K562 (cell line): ENCODE measurements around the gene INTS2. TPM values are rescaled to one million over a fixed set of nuclear protein-coding genes. Genes with fewer than 3 reads are reported as not detected.
A peak's percentile ranks its signal among the peaks of the same experiment; 100 is the strongest.
"Not testable (repeated sequence)": the region's sequence is repeated elsewhere in the genome, so short reads cannot be mapped to it uniquely, and the experiment has no call there.

Source experiments
- ATAC-seq: fragments of 200-7000 bp; cut with Tn5 transposase; 3 replicates; pipeline ENCODE4 v1.9.1; 2020; ENCODE audit warnings: moderate library complexity
- BruUV-seq: library from RNA; stranded (reverse); fragments of 400-500 nt; replicated peaks from 2 replicates; lab custom pipeline; 2021; lab: Mats Ljungman, UMichigan
- CTCF ChIA-PET: fragments of 300-600 bp; formaldehyde crosslinking; extraction: SDS; loops from one replicate; lab custom pipeline; 2021; ENCODE audit warnings: low intra/inter-chr PET ratio; lab: Yijun Ruan, JAX
- POLR2A ChIA-PET: fragments of 300-600, 350-650 bp; sonication (Branson Sonifier 250); formaldehyde crosslinking; extraction: SDS; loops from one replicate; lab custom pipeline; 2021; ENCODE audit warnings: antibody characterized with exemption, inconsistent platforms; lab: Yijun Ruan, JAX
- DNase-seq, 4 experiments: peaks; one replicate each; pipeline versions ENCODE4 v3.0.0 to v3.0.0-alpha.2; 2011 to 2018; ENCODE audit warnings: low spot score in 3 of 4, mixed read lengths in 3 of 4; ENCODE audit errors: extremely low read depth in 1 of 4
- FAIRE-seq: peaks from 2 replicates; lab custom pipeline; 2011; peaks lifted over from hg19 to GRCh38; lab: Jason Lieb, UNC
- H2AFZ ChIP-seq: 2 replicates; pipeline ENCODE4 v1.6.0; 2011; ENCODE audit warnings: low read depth, low read length, control low read depth, inconsistent platforms
- H3K27ac ChIP-seq: fragments of 200-600 bp; 3 replicates; pipeline ENCODE4 v1.8.0; 2011; ENCODE audit warnings: low read depth, mild to moderate bottlenecking, control low read depth, inconsistent platforms, low read length, moderate library complexity, mixed read lengths; ENCODE audit errors: extremely low read depth
- H3K27me3 ChIP-seq, 2 experiments: fragments of 300-600 bp in 1 of 2; 2 replicates in 1 of 2; 3 replicates in 1 of 2; pipeline versions ENCODE4 v1.6.0 to v1.8.0; 2011; ENCODE audit warnings: inconsistent platforms in 2 of 2, low read length in 2 of 2, mild to moderate bottlenecking in 1 of 2, mixed read lengths in 1 of 2, moderate library complexity in 1 of 2; ENCODE audit not compliant: control insufficient read depth in 2 of 2, insufficient read depth in 2 of 2
- H3K36me3 ChIP-seq: fragments of 300-600 bp; 3 replicates; pipeline ENCODE4 v1.8.0; 2011; ENCODE audit warnings: mild to moderate bottlenecking, low read length, inconsistent platforms; ENCODE audit not compliant: control insufficient read depth, insufficient read depth
- H3K4me1 ChIP-seq, 2 experiments: fragments of 200-600 bp in 1 of 2; replicated peaks in 1 of 2; 2 replicates in 1 of 2; 3 replicates in 1 of 2; pipeline versions ENCODE4 v1.5.1 to v1.8.0; 2011; ENCODE audit warnings: inconsistent platforms in 2 of 2, low read length in 2 of 2, mild to moderate bottlenecking in 1 of 2, mixed read lengths in 1 of 2, moderate library complexity in 1 of 2; ENCODE audit not compliant: control insufficient read depth in 2 of 2, insufficient read depth in 2 of 2
- H3K4me2 ChIP-seq: 2 replicates; pipeline ENCODE4 v1.6.1; 2011; ENCODE audit warnings: low read length, control low read depth, inconsistent platforms, mixed read lengths; ENCODE audit not compliant: insufficient read depth
- H3K4me3 ChIP-seq: fragments of 200-600 bp; sonication (generic), shearing (Covaris generic); 2 replicates; pipeline ENCODE4 v1.5.1; 2016; ENCODE audit warnings: control low read depth, inconsistent platforms
- H3K79me2 ChIP-seq: fragments of 200-600 bp; 3 replicates; pipeline ENCODE4 v1.8.0; 2011; ENCODE audit warnings: low read length, inconsistent platforms; ENCODE audit not compliant: control insufficient read depth, insufficient read depth
- H3K9ac ChIP-seq, 2 experiments: 2 replicates each; pipeline versions ENCODE4 v1.6.0 to v1.6.1; 2011; ENCODE audit warnings: low read depth in 2 of 2, low read length in 2 of 2, control low read depth in 1 of 2, inconsistent platforms in 1 of 2, mild to moderate bottlenecking in 1 of 2, mixed read lengths in 1 of 2; ENCODE audit not compliant: insufficient read depth in 1 of 2
- H3K9me1 ChIP-seq: one replicate; pipeline ENCODE4 v1.6.0; 2011; ENCODE audit warnings: inconsistent platforms, mild to moderate bottlenecking, low read length, moderate library complexity; ENCODE audit not compliant: control insufficient read depth, insufficient read depth
- H3K9me3 ChIP-seq: replicated peaks from 2 replicates; pipeline ENCODE4 v1.5.1; 2011; ENCODE audit warnings: low read depth, low read length, inconsistent platforms; ENCODE audit not compliant: control insufficient read depth, insufficient read depth
- H4K20me1 ChIP-seq: replicated peaks from 2 replicates; pipeline ENCODE4 v1.6.1; 2011; ENCODE audit warnings: low read length, inconsistent platforms, mixed read lengths; ENCODE audit not compliant: control insufficient read depth, insufficient read depth
- WGBS: fragments of 100-300 bp; shearing (Covaris generic); methylation state at CpG from one replicate; pipeline ENCODE4 v1.1.6; 2016; ENCODE audit warnings: low coverage, mixed read lengths; ENCODE audit not compliant: insufficient coverage; ENCODE audit errors: missing lambda C conversion rate; 5-methylcytosine and 5-hydroxymethylcytosine counted together
- in situ Hi-C: fragments of 300-500 bp; cut with MboI; formaldehyde crosslinking; loops from 4 replicates; pipeline ENCODE4 v1.15.0; 2018; ENCODE audit warnings: inconsistent platforms, mixed read lengths
- intact Hi-C: fragments of 100-400 bp; cut with micrococcal nuclease; formaldehyde crosslinking; loops from 2 replicates; pipeline ENCODE4 v1.14.2; 2022
- polyA plus RNA-seq, 8 experiments: library from polyadenylated mRNA; depleted of rRNA in 4 of 8; stranded (reverse) in 5 of 8; unstranded in 3 of 8; fragments of >200 nt; fragmentation: Nextera tagmentation in 2 of 8; fragmentation: Illumina TruSeq in 1 of 8; extraction: Ambion mirVana in 2 of 8; extraction: Trizol in 1 of 8; gene quantifications; 2 replicates each; pipeline versions ENCODE4 v1.2.1 to v1.2.3, GENCODE V29; 2011 to 2014; ENCODE audit warnings: inconsistent platforms in 1 of 8, missing spikeins in 1 of 8
- total RNA-seq, 7 experiments: library from RNA; depleted of rRNA in 6 of 7; stranded (reverse); fragments of >200 nt in 6 of 7; fragmentation: Illumina TruSeq in 2 of 7; extraction: Trizol in 2 of 7; gene quantifications; 2 replicates each; pipeline versions ENCODE4 v1.2.1 to v1.2.3, GENCODE V29; 2011 to 2021; ENCODE audit warnings: low replicate concordance in 1 of 7
- TF ChIP-seq, protein P1 (sequence below), 3 experiments: fragments of 200-800 bp in 1 of 3; fragments of 250-450 bp in 1 of 3; fragments of 450-650 bp in 1 of 3; sonication (Bioruptor Pico) in 1 of 3; sonication (Bioruptor generic) in 1 of 3; formaldehyde crosslinking in 1 of 3; IDR thresholded peaks; 2 replicates each; pipeline versions ENCODE4 v1.6.1 to v1.8.0; 2016 to 2022; ENCODE audit warnings: mild to moderate bottlenecking in 2 of 3, missing genetic modification characterization in 2 of 3, missing compliant biosample characterization in 1 of 3, moderate library complexity in 1 of 3

Gene INTS2
- total and polyA plus RNA-seq, 9 of the 15 experiments (the other 6 are each of a cell fraction or from before 2014, with no cell fraction given) = 4.8 to 24.7 (median 12.8) TPM

DNA sequence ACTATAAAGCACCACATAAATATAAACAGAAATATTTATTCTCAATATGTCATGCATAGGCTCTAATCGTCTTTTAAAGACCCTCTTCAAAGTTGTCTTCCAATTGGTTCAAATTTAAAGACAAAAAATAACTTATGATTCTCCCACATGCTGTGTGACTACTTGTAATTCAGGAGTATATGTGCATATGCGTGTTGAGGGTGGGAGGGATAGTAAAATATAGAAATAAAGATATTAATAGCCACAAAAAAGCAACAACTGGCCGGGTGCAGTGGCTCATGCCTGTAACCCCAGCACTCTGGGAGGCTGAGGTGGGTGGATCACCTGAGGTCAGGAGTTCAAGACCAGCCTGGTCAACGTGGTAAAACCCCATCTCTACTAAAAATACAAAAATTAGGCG lies 33.5 kb downstream of the INTS2 start:
- ATAC-seq, H3K27me3 ChIP-seq, H3K9me3 ChIP-seq, FAIRE-seq, intact Hi-C loops, H2AFZ ChIP-seq, H3K27ac ChIP-seq, DNase-seq, H3K4me2 ChIP-seq, H3K79me2 ChIP-seq, CTCF ChIA-PET, in situ Hi-C loops, BruUV-seq, POLR2A ChIA-PET, H3K4me3 ChIP-seq, H3K9me1 ChIP-seq, H3K4me1 ChIP-seq, H3K9ac ChIP-seq, H4K20me1 ChIP-seq: not testable (repeated sequence)
- TF ChIP-seq, protein P1, sequence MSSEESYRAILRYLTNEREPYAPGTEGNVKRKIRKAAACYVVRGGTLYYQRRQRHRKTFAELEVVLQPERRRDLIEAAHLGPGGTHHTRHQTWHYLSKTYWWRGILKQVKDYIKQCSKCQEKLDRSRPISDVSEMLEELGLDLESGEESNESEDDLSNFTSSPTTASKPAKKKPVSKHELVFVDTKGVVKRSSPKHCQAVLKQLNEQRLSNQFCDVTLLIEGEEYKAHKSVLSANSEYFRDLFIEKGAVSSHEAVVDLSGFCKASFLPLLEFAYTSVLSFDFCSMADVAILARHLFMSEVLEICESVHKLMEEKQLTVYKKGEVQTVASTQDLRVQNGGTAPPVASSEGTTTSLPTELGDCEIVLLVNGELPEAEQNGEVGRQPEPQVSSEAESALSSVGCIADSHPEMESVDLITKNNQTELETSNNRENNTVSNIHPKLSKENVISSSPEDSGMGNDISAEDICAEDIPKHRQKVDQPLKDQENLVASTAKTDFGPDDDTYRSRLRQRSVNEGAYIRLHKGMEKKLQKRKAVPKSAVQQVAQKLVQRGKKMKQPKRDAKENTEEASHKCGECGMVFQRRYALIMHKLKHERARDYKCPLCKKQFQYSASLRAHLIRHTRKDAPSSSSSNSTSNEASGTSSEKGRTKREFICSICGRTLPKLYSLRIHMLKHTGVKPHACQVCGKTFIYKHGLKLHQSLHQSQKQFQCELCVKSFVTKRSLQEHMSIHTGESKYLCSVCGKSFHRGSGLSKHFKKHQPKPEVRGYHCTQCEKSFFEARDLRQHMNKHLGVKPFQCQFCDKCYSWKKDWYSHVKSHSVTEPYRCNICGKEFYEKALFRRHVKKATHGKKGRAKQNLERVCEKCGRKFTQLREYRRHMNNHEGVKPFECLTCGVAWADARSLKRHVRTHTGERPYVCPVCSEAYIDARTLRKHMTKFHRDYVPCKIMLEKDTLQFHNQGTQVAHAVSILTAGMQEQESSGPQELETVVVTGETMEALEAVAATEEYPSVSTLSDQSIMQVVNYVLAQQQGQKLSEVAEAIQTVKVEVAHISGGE (CRISPR knock-in tag; IDR thresholded peaks at IDR 0.05) = peak in 1 of 3 experiments; percentile 42; a peak in 2 of 6 replicates
- peaks cover 51% of the 10 kb centered on the region; the same call in 1 of the 3 replicates for H3K36me3 ChIP-seq
- WGBS = 45% methylated on average over 5 of the region's 5 CpGs
